Esophagus muscularis mucosa (tissue), 3 donors: ENCODE results near the gene TRIM16.
"Not testable (repeated sequence)": the region's sequence is repeated elsewhere in the genome, so short reads cannot be mapped to it uniquely, and the experiment has no call there.

Source experiments
- EP300 ChIP-seq: sonication (generic); formaldehyde crosslinking; IDR thresholded peaks from one replicate; pipeline ENCODE4 v1.6.1; 2017; ENCODE audit warnings: antibody characterized with exemption
- POLR2AphosphoS5 ChIP-seq, 2 donors: sonication (generic); formaldehyde crosslinking; IDR thresholded peaks; one replicate each; pipeline ENCODE4 v1.6.1; 2017; ENCODE audit warnings: antibody characterized with exemption in 2 of 2

DNA sequence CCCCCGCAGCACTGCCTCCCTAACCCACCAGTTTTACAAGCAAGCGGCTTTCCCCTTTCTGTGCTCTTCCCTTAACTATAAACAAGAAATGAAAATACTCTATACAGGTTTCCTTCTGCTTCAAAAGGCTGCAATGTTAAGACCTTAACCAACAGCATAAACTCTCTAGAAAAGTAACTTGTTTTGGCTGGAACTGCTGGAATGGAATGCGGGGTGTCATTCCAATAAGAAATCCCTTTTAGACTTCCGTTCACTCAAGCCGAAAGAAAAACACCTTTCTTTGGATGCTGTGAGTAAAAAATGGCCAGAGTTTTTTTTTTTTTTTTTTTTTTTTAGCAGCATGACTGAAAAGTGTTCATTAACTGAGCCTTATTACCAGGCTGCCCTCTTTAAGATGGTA is 92.1 kb downstream of the TRIM16 start:
- not testable (repeated sequence) for TF ChIP-seq EP300; POLR2AphosphoS5 (IDR thresholded peaks at IDR 0.05)
